Adrenal gland (tissue), 5 donors: ENCODE data around the gene USP34.

Experiments
- CTCF ChIP-seq, 6 experiments: fragments of 450-650 bp in 4 of 6; fragments of 200-600 bp in 2 of 6; sonication (generic) in 1 of 6; IDR thresholded peaks; 1 replicate in 5 of 6; 2 replicates in 1 of 6; pipeline versions ENCODE4 v1.5.1 to v1.8.0; 2016 to 2021; ENCODE audit warnings: antibody characterized with exemption in 6 of 6, mild to moderate bottlenecking in 2 of 6, moderate library complexity in 1 of 6
- POLR2A ChIP-seq, 2 donors: fragments of 450-650 bp; IDR thresholded peaks; one replicate each; pipeline ENCODE4 v1.6.1; 2017; ENCODE audit warnings: antibody characterized with exemption in 2 of 2, mild to moderate bottlenecking in 2 of 2, moderate library complexity in 1 of 2
- donor health status: DM: no; HTN: no; CAD: no.

GRCh38 chr2:61398413-61398812 lies 72.5 kb downstream of the USP34 start:
- TF ChIP-seq CTCF (IDR thresholded peaks at IDR 0.05) = no peak
- TF ChIP-seq POLR2A (IDR thresholded peaks at IDR 0.05) = no peak
